HUES6 (cell line): ENCODE results near the gene SKAP1.
A peak's percentile ranks its signal among the peaks of the same experiment; 100 is the strongest.

Experiments used
- H3K27ac ChIP-seq: 2 replicates; pipeline ENCODE4 v1.7.0; 2013; ENCODE audit warnings: low read depth, mild to moderate bottlenecking, low read length, inconsistent platforms
- H3K27me3 ChIP-seq: 2 replicates; pipeline ENCODE4 v1.6.1; 2013; ENCODE audit warnings: low read length; ENCODE audit not compliant: control insufficient read depth, insufficient read depth
- H3K36me3 ChIP-seq: 2 replicates; pipeline ENCODE4 v1.6.1; 2013; ENCODE audit warnings: low read length; ENCODE audit not compliant: control insufficient read depth, insufficient read depth
- H3K4me1 ChIP-seq: 2 replicates; pipeline ENCODE4 v1.6.1; 2013; ENCODE audit warnings: low read length; ENCODE audit not compliant: control insufficient read depth, insufficient read depth
- H3K4me3 ChIP-seq: 2 replicates; pipeline ENCODE4 v1.5.1; 2013; ENCODE audit warnings: low read depth, low read length
- H3K9ac ChIP-seq: one replicate; pipeline ENCODE4 v1.6.1; 2013; ENCODE audit warnings: mild to moderate bottlenecking, low read length
- H3K9me3 ChIP-seq: 2 replicates; pipeline ENCODE4 v1.6.1; 2013; ENCODE audit warnings: low read depth, low read length; ENCODE audit not compliant: control insufficient read depth, insufficient read depth

The SKAP1 gene

DNA sequence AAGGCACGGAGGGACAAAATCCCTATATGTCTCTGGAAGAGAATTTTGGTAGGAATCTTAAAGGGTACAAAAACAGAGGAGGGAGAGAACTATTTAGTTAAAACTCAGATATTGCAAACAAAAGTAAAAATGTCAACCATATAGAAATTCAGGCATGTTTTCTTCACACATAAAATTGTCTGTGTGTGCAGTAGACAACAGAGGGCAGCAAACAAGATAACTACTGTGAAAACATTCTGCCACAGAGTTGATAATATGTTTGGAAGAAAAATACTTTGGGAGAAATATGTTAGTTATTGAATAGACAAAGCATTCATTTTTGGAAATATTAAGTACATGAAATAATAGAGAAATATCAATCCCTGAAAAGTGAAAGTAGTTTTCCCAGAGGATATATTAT lies 266.2 kb downstream of the SKAP1 start:
- Histone ChIP-seq H3K27me3 (peaks cover 5% of the 10 kb centered on the region; the same call in 1 of the 2 replicates), H3K9ac (no peak overlapping the region), H3K4me1 (peaks cover 52% of the 10 kb centered on the region), H3K36me3 (no peaks in the 10 kb centered on the region), H3K9me3 (no peaks in the 10 kb centered on the region), H3K4me3 (no peak overlapping the region), H3K27ac (no peak overlapping the region)

DNA sequence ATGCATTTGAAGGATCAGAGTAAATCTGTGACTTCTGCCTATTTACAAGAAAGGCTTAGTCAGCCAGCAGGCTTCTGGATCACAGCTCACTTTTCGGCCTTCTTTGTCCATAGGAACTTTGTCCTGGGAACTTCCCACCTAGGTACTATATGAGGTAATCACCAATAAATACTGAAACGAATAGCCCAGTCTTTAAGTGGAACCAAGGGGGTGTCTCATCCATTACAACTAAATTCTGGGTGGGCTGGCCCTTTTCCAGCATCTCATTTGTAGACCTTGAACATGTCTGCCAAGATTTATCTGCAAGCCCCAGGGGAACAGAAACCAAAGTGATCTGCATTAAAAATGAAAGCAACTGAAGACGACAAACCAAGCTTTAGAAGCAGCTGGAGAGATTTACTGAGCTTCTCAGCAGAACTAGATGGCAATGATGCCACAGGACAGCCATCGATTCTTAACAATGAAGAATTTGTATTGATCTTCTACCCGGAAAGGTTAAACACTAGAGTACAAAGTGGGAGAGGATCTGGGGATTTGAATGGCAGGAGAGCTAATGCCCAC lies 267.0 kb downstream of the SKAP1 start:
- no peak overlapping the region for H3K27ac ChIP-seq
- no peaks in the 10 kb centered on the region for H3K9me3 ChIP-seq
- H3K4me1 ChIP-seq = peaks cover 50% of the 10 kb centered on the region
- no peak overlapping the region for H3K4me3 ChIP-seq
- H3K27me3 ChIP-seq = peaks cover 5% of the 10 kb centered on the region; the same call in 1 of the 2 replicates
- H3K36me3 ChIP-seq = no peaks in the 10 kb centered on the region
- H3K9ac ChIP-seq = no peak overlapping the region

DNA sequence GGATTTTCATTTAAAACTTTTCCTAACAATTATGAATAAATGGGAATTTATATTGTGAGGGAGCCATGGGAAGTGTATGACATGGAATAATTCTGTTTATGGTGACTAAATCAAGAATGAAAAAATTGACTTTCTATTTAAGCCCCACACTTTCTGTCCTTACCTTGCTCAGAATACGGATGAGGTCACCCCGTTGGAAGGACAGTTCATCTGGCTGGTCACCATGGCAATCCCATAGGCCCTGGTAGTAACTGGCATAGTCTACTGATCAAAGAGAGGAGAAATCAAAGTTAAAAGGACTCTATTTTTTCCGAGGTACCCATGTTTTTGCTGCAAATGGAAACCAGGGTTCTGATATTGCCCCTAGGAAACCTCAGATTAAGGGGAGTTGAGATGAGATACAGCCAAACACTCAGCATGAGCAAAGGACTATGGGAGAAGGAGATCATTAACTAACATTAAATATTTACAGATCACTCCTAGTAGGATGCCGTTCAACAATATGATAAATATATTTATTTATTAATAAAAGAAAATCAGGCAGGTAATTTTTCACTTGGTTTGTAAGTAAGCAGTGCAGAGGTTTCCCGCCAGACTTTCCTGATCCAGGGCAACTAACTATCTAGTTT lies 267.6 kb downstream of the SKAP1 start:
- Histone ChIP-seq H3K4me3 (no peak overlapping the region), H3K9me3 (no peaks in the 10 kb centered on the region), H3K9ac (no peak overlapping the region), H3K36me3 (no peaks in the 10 kb centered on the region), H3K4me1 (peaks cover 46% of the 10 kb centered on the region), H3K27ac (no peak overlapping the region), H3K27me3 (peaks cover 5% of the 10 kb centered on the region; the same call in 1 of the 2 replicates)

DNA sequence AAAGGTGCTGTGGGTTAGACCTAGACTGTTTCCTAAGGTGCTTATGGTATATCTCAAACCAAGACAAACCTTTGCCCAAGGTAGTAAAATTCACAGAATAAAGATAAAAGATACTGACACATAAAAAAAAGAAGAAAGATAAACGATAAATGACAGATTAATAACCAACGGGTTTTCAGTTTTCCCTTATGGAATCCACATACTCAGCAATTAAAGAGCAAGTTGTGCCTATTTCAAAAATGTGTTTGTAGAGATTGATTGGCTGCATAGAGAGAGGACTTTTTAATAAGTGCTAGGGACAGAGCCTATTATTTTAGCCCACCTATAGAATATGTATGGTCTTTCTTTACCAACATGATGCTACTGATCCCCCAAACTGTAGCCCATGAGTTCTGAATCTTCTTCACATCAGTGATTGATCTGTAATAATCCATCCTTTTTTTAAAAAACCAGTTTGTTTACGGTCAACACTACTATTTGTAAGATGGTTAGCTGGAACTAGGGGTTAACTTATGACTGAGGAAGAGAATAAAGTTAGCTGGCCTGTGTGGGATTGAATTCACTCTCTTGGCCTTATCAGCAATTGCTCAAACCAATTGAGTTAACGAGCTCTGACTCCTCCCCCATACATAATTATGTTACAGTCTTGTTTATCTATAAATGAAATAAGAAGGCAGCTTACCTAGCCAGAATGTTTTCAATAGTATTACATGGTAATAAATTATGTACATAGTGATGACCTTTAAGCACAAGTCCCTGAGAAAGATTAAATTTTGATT lies 268.7 kb downstream of the SKAP1 start:
- no peaks in the 10 kb centered on the region for H3K9me3 ChIP-seq
- peaks cover 5% of the 10 kb centered on the region; the same call in 1 of the 2 replicates for H3K27me3 ChIP-seq
- peak overlapping the region; percentile 50 for H3K9ac ChIP-seq
- H3K4me3 ChIP-seq = peak overlapping the region; percentile 36
- peaks cover 50% of the 10 kb centered on the region for H3K4me1 ChIP-seq
- no peaks in the 10 kb centered on the region for H3K36me3 ChIP-seq
- H3K27ac ChIP-seq = peak overlapping the region; percentile 82

DNA sequence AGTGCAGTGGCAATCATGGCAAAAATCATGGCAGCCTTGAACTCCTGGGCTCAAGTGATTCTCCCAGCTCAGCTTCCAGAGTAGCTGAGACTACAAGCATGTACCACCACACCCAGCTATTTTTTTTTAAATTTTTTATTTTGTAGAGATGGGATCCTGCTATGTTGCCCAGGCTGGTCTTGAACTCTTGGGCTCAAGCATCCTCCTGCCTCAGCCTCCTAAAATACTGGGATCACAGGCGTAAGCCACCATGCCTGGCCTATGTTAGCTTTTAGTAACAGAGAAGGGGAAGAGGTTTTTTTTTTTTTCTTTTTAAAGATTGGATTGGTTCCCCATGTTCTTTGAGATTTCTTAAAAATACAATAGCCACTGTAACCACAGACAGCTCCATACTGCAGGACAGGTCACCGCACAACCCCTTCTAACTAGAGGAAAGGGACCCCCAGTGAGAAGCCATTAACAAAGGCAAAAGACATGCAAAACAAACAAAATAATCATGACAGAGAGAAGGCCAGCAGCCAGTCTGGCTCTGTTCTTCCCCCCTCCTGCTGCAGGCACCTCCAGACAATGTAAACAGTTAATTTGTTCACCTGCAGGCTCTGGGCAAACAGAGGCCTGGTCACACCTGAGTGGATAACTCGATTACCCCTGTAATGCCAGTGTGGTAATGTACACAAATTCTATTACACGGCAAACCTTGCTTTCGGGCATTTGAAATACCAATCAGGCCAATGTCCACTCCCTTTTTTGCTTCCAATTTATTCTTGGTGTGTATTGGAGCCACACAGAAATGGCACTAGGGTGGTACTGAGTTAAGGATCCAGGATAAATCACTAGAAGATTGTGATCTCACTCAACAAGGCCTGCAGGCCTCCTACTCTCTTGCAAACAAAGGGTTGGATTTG lies 269.6 kb downstream of the SKAP1 start:
- Histone ChIP-seq H3K36me3 (no peaks in the 10 kb centered on the region), H3K9me3 (no peaks in the 10 kb centered on the region), H3K4me1 (peaks cover 54% of the 10 kb centered on the region), H3K27me3 (peaks cover 5% of the 10 kb centered on the region; the same call in 1 of the 2 replicates), H3K4me3 (peak overlapping the region; percentile 36), H3K9ac (peak overlapping the region; percentile 53), H3K27ac (peak overlapping the region; percentile 82)

DNA sequence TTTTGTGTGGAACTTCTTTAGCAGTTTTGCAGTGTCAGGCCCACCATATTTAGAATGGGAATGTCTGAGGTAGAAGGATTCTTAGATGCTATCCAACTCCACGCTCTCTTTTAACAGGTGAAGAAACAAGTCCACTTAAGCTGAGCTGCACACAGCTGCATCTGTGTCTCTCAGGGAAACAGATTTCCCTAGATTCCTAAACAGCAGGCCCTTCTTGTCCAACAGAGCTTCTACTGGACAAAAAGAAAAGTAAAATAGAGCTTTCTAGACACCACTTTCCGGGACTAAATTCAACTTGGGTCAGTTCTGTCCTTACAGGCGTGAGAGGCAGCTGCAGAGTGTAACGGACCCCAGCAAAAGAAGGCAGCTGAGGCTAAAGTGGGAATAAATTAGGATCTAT lies 270.8 kb downstream of the SKAP1 start:
- H3K9ac ChIP-seq = peak overlapping the region; percentile 53
- no peak overlapping the region for H3K4me3 ChIP-seq
- peak overlapping the region; percentile 37; the same call in 1 of the 2 replicates for H3K27ac ChIP-seq
- H3K9me3 ChIP-seq = no peaks in the 10 kb centered on the region
- peaks cover 5% of the 10 kb centered on the region; the same call in 1 of the 2 replicates for H3K27me3 ChIP-seq
- H3K4me1 ChIP-seq = peaks cover 57% of the 10 kb centered on the region
- H3K36me3 ChIP-seq = no peaks in the 10 kb centered on the region

DNA sequence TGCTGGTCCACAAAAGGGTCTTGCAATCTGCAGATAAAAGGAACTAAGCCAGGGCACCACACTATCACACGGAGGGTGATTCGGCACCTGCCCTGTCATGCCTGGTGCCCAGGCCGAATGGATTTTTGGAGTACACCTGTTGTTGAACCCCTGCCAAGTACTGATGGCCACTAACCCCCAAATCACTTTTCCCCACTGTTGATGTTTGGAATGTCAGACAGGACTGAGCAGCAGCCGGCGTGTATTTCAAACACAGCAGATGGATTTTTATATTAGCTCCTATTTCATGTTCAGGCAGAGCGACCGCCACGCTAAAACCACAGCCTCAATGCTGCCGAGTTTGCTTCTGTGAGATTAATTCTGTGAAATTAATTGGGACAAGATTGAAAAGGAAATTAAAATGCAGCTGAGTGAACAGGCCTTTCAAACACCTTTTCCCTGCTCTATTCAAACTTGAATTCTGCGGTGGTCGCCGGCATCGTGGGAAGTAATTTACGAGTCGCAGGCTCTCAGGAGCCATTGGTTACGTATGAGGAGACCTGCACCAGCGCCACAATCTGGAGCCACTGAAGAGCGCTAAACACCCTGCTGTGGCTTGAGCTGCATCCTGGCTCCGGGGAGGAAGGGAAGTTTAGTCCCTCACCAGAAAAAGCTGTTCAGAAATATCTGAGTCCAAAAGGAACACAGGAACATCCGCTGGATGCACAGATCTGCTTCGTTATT lies 274.0 kb downstream of the SKAP1 start:
- H3K4me1 ChIP-seq = peaks cover 48% of the 10 kb centered on the region
- no peak overlapping the region for H3K9ac ChIP-seq
- H3K36me3 ChIP-seq = no peaks in the 10 kb centered on the region
- no peak overlapping the region for H3K4me3 ChIP-seq
- H3K27me3 ChIP-seq = peaks cover 5% of the 10 kb centered on the region; the same call in 1 of the 2 replicates
- no peaks in the 10 kb centered on the region for H3K9me3 ChIP-seq
- no peak overlapping the region for H3K27ac ChIP-seq

DNA sequence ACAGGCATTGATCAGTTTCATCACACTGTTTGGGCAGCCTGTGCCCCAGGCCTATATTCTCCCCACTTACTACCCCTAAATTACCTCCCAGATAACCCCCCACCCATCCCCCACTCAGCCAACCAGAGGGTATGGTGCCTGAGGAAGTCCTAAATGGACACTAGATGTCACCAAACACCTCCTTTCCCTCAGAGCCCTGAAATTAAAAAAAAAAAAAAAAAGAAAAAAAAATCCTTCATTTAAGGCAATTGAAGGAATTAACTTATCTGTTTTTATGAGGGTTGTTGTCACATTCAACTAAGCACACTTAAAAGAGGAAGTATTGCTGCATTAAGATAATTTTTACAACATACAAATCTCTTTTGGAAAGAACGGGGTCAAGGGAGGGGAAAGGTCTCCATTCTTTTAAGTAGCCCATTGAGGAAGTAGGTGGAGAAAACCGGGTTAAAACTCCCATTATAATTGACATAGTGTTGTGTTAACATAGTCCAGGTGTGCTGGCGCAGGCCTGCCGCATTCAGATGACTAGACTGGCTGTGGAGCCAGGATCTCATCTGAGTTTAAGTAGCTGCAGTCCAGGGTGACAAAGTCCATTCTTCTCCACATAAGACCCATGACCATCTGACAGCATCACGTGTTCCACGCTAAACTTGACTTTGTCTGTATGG lies 276.2 kb downstream of the SKAP1 start:
- H3K27me3 ChIP-seq = peaks cover 3% of the 10 kb centered on the region; the same call in 1 of the 2 replicates

DNA sequence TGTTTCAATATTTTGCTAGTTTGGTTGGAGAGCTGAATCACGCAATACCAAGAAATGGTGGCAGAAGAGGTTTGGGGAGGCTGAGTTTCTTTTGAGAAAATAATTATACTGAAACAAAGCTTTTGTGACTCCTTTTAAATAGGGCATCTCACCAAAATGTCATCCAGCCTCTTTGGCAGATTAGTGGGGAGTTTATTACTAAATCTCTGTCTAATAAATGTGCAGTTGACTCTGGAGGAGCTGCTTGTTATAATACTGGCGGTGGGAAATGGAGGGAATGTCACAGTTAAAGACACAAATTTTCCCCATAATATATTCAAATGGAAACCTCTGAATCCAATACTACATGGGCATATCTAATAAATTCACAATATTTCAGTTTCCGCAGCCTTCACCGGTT lies 277.7 kb downstream of the SKAP1 start:
- Histone ChIP-seq H3K4me1 (peaks cover 44% of the 10 kb centered on the region), H3K36me3 (no peaks in the 10 kb centered on the region), H3K9ac (no peak overlapping the region), H3K27ac (no peak overlapping the region), H3K27me3 (peaks cover 3% of the 10 kb centered on the region; the same call in 1 of the 2 replicates), H3K4me3 (no peak overlapping the region), H3K9me3 (no peaks in the 10 kb centered on the region)

More for the DNA sequence above, 276.2 kb downstream of the SKAP1 start:
- Histone ChIP-seq H3K36me3 (no peaks in the 10 kb centered on the region), H3K9me3 (no peaks in the 10 kb centered on the region), H3K4me3 (no peak overlapping the region), H3K9ac (no peak overlapping the region), H3K4me1 (peaks cover 45% of the 10 kb centered on the region), H3K27ac (no peak overlapping the region)
